Measurements from ENCODE around the gene WDR91.

WDR91 gene

GRCh38 chr7:135233570-135233969 lies 22.2 kb upstream of the WDR91 start, which contains the start of gene STRA8:
TSS of gene STRA8 (plus strand) at chr7:135233838. CDS start at chr7:135240525, 6,687 bp downstream.
- no peak within 1 kb of the TSS for H3K4me3 ChIP-seq (ENCODE audit: low read depth, low read length)
- no peak for TF ChIP-seq CTCF (IDR thresholded peaks at IDR 0.05; ENCODE audit: borderline replicate concordance, insufficient read depth, low read depth, low read length)

GRCh38 chr7:135232720-135233119 lies 21.4 kb upstream of the WDR91 start:
- no peak overlapping the region for H3K4me3 ChIP-seq (ENCODE audit: low read depth, low read length)
- TF ChIP-seq CTCF (IDR thresholded peaks at IDR 0.05; ENCODE audit: borderline replicate concordance, insufficient read depth, low read depth, low read length): peak; percentile 38; the same call in 1 of the 2 replicates

- no peak overlapping the region for H3K4me3 ChIP-seq (ENCODE audit: low read depth, low read length)
- no peak for TF ChIP-seq CTCF (IDR thresholded peaks at IDR 0.05; ENCODE audit: borderline replicate concordance, insufficient read depth, low read depth, low read length)
These were observed 20.8 kb upstream of the WDR91 start for GRCh38 chr7:135232087-135232486.

GRCh38 chr7:135231686-135232085 lies 20.4 kb upstream of the WDR91 start:
- no peak overlapping the region for H3K4me3 ChIP-seq (ENCODE audit: low read depth, low read length)
- no peak for TF ChIP-seq CTCF (IDR thresholded peaks at IDR 0.05; ENCODE audit: borderline replicate concordance, insufficient read depth, low read depth, low read length)

- no peak for TF ChIP-seq CTCF (IDR thresholded peaks at IDR 0.05; ENCODE audit: borderline replicate concordance, insufficient read depth, low read depth, low read length)
- no peak overlapping the region for H3K4me3 ChIP-seq (ENCODE audit: low read depth, low read length)
These were observed 12.7 kb upstream of the WDR91 start for GRCh38 chr7:135224027-135224426.

GRCh38 chr7:135217645-135218509 lies 6.6 kb upstream of the WDR91 start:
- no peak for TF ChIP-seq CTCF (IDR thresholded peaks at IDR 0.05; ENCODE audit: borderline replicate concordance, insufficient read depth, low read depth, low read length)
- H3K4me3 ChIP-seq (ENCODE audit: low read depth, low read length): no peak overlapping the region

GRCh38 chr7:135215698-135216097 lies 4.4 kb upstream of the WDR91 start:
- TF ChIP-seq CTCF (IDR thresholded peaks at IDR 0.05; ENCODE audit: borderline replicate concordance, insufficient read depth, low read depth, low read length): no peak
- no peak overlapping the region for H3K4me3 ChIP-seq (ENCODE audit: low read depth, low read length)
